Inferior parietal cortex (tissue), 1 donor: ENCODE data around the gene FAM177B.

Experiments used
- DNase-seq: peaks from one replicate; pipeline ENCODE4 v3.0.0-alpha.2; 2016; ENCODE audit errors: extremely low spot score

Gene FAM177B

DNA sequence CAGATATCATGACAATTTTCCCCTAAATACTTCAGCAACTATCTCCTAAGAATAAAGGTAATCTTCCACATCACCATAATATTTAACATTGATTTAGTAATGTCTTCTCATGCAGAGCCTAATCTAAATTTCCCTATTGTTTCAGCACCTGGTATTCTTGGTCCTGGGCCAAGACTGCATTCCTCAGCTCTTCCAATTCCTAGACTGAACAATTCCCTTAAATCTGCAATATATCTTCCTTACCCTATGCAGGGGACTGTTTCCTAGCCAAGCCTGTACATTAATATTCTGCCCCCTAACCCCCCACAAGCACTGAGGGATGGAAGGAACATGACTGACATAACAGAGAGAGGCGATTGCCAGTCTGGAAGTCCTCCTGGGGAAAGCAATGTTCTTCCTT is 49.1 kb downstream of the FAM177B start:
- no peak for DNase-seq

DNA sequence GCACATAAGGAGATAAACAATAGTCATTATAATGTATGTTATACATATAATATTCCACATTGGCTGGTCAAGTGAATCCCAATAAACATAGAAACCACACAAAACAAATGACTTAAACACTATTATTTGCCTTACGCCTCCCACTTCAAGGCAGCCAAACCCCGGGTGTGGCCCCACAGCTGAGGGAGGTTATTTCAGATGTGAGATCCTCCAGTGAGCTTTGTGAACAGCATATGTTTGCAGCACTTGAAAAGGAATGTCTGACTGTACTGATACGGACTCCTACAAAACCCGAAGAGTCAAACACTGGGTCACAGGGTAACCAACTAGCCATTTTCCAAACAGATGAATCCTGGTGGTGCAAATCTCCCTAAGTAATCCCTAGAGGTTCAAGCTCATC is 50.7 kb downstream of the FAM177B start:
- DNase-seq, result no peak

DNA sequence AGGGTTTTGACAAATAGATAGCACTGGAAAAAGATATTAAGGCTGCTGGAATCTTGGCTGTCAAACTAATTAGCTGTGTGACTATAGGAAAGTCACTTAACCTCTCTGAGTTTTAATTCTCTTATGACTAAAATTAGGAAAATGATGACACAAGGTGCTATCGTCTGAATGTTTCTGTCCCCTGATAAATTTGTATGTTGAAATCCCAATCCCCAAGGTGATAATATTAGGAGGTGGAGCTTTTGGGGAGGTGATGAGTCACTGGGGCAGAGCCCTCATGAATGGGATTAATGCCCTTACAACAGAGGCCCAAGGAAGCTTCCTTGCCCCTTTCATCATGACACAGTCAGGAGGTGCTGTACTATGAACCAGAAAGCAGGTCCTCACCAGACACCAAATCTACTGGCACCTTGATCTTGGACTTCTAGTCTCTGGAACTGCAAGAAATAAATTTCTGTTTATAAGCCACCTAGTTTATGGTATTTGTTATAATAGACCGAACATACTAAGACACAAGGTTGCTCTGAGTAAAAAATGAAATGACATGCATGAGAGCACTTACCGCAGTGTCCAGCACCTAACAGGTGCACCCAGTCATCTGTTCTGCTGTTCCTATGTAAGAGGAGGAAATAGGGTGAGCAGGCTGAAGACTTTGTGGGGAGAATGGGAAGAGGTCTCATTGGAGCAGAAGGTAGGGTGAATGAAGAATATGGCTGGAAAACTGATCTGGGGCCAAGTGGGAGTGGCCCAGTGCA is 51.6 kb downstream of the FAM177B start:
- no peak for DNase-seq

DNA sequence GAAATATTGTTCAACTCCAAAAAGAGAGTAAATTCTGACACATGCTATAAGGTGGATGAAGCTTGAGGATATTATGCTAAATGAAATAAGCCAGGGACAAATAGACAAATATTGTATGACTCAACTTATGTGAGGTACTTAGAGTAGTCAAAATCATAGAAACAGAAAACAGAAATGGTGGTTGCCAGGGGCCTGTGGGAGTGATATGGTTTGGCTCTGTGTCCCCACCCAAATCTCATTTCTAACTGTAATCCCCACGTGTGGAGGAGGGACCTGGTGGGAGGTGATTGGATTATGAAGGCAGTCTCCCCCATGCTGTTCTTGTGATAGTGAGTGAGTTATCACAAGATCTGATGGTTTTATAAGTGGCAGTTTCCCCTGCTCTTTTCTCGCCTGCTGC is 53.1 kb downstream of the FAM177B start:
- DNase-seq, result no peak

DNA sequence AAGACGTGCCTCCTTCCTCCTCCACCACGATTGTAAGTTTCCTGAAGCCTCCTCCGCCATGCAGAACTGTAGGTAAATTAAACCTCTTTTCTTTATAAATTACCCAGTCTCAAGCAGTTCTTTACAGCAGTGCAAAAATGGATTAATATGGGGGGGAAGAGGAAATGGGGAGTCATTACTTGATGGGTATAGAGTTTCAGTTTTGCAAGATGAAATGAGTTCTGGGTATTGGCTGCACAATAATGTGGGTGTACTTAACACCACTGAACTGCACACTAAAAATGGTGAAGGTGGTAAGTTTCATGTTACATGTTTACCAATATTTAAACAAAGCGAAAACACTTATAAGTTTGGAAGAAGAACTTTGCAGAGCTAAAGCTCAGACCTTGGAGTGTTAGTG is 53.5 kb downstream of the FAM177B start:
- DNase-seq, result no peak

DNA sequence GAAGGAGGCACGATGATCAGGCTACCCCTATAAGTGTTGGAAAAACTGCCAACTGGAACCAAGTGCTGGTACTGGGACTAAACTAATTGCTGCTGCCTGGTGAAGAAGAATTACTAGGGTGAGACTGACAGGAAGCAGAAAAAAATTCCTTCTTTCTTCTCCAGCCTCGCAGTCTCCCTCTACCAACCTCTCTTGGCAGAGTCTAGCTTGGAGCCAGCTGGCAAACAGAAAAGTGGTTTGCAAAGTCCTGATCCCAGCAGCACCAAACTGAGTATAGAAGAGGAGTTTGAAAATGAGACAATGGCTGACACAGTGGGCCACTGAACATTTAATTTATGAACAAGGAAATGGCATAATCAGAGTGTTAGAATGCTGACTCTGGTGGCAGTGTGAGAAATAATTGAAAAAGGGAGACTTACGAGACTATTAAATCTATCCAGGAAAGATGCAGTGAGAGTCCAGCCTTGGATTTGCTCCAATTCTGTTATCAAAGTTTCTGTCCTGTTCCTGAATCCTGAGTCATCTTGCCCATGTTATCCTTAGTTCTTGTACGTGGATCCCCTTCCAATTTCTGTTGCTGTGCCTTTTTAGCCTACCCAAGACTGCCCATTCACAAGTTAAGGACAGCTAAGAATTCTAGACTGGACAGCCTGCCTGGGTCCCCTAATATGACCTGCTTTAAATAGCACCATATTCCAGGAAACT is 54.2 kb downstream of the FAM177B start:
- no peak for DNase-seq

DNA sequence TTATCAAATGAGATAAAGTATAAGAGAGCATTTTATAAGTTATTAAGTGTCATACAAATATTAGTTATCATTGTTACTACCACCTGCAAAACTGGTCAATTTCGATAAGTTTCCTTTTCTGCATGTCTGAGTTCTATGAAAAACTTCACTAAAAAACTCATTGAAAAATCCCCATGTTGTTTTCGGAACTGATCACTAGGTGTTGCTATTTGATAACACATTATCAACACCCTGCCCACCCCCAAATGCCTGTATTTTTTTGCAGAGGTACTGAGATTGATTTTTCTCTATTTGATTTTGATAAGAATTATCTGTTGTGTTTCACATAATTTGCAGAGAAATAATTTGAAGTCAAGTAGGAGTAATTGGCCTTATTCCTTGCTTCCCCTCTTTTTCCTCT is 55.7 kb downstream of the FAM177B start:
- peak; percentile 63 for DNase-seq

DNA sequence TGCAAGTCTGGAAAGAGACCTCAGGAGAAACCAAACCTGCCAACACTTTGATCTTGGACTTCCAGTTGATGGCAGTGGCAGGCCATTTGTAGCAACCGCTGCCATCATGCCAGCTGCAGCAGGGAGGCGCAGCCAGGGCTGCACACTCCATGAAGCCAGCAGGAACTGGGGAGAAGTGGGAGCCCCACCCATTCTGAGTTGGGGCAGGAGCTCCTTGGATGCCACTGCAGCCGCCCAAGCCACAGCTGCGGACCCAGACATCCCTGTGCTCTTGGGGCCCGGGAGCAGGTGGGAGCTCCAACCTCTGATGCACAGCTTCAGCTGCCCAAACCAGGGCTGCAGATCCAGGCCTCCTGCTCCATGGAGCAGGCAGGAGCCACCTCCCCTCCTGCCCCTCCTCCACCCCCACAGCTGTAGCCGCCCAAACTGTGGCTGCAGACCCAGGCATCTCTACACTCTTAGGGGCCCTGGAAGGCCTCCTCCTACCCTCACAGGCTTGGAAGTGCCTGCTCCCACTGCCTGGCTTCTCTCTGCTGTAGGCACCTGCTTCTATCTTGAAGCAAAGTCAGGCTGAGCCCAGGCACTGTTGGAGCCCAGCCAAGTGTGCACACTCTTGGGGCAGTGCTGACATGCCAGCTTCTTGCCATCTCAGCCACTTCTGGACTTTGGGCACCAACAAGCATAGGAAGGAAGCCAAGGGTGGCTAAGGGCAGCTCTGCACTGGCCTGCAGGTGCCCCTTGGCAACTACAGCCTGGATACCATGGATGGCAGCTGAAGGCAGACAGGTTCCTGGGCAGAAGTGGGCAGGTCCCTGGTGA is 57.9 kb downstream of the FAM177B start:
- DNase-seq, result no peak

DNA sequence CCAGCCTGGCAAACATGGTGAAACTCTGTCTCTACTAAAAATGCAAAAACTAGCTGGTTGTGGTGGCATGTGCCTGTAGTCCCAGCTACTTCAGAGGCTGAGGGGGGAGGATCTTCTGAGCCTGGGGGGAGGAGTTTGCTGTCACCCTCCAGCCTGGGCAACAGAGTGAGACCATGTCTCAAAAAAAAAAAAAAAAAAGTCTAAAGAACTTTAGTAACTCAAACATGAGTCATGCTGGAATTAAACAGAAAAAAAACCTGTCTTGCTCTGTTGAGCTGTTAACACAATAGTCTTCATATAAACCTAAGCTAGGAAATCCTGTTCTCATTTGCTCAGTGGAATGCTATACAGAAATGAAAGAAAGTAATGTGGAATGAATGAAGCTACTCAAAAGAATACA is 61.1 kb downstream of the FAM177B start:
- no peak for DNase-seq

DNA sequence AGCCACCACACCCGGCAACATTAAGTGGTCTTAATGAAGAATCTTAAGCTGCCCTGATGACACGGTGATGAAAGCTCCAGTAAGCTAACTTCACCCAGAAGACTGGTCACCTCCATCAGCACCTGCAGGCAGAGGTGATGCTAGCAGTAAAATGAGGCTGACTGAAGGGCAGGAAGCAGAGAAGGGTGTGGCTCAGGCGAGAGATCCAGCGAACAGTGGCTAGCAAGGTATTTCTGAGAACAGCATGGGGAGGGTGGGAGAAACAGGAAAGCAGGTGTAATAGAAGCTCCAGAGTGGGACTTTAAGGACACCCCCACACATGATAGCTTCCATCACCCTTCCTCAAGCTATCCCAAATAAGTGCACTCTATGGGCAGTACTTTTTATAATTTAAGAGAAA is 62.0 kb downstream of the FAM177B start:
- no peak for DNase-seq
